HFFc6 (cell line): ENCODE data around the gene THSD4. TPM values are rescaled to one million over a fixed set of nuclear protein-coding genes. Genes with fewer than 3 reads are reported as not detected.
A peak's percentile ranks its signal among the peaks of the same experiment; 100 is the strongest.

Experiments
- DNase-seq: peaks from one replicate; pipeline ENCODE4 v3.0.0-alpha.2; 2018
- H3K27ac Mint-ChIP-seq: 2 replicates; pipeline ENCODE4 v1.8.0; 2020; ENCODE audit warnings: mild to moderate bottlenecking, mixed read lengths
- H3K27me3 Mint-ChIP-seq: 2 replicates; pipeline ENCODE4 v1.8.0; 2021; ENCODE audit warnings: mild to moderate bottlenecking, moderate library complexity, mixed read lengths; ENCODE audit not compliant: insufficient read depth
- H3K36me3 Mint-ChIP-seq: 2 replicates; pipeline ENCODE4 v1.8.0; 2021; ENCODE audit warnings: low read depth, mixed read lengths
- H3K4me1 Mint-ChIP-seq: 2 replicates; pipeline ENCODE4 v1.8.0; 2020; ENCODE audit warnings: low read depth, mixed read lengths
- H3K4me3 Mint-ChIP-seq: 2 replicates; pipeline ENCODE4 v1.8.0; 2020; ENCODE audit warnings: mild to moderate bottlenecking, moderate library complexity, mixed read lengths
- H3K9me3 Mint-ChIP-seq: 2 replicates; pipeline ENCODE4 v1.8.0; 2020; ENCODE audit warnings: mild to moderate bottlenecking, mixed read lengths
- total RNA-seq, 6 experiments: library from RNA; stranded (reverse); fragmentation: NEBNext Ultra II Directional; extraction: Animal tissue kit (Norgen Biotek cat#: 25700); gene quantifications; 2 replicates in 1 of 6; 3 replicates in 5 of 6; pipeline ENCODE4 v1.2.3, GENCODE V29; 2021
- TF ChIP-seq, protein P1 (sequence below): fragments of 200-600 bp; sonication (generic); IDR thresholded peaks from 2 replicates; pipeline ENCODE4 v1.5.0; 2021; ENCODE audit warnings: antibody characterized with exemption, mild to moderate bottlenecking

THSD4 gene
- total RNA-seq, 6 experiments from 2014 or later: 32.7 to 39.1 (median 36.4) TPM

DNA sequence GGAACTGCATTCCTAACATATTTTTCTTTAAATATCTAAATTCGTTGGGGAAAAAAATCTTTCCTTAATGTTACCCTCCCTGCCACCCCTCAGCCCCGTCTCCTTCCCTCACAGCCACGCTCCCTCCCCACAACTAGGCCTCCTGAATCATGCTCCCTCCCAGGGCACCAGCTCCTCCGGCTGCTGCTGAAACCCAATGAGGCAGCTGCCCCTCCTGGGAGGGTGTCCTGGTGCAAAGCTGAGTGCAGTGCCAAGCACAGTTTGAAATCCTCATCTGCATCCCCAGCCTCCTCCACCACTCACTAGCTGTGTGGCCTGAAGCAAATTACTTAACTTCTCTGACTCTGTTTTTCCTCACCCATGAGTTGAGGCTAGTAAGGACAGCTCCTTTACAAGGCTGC lies 692.4 kb downstream of the THSD4 start:
- TF ChIP-seq, protein P1, sequence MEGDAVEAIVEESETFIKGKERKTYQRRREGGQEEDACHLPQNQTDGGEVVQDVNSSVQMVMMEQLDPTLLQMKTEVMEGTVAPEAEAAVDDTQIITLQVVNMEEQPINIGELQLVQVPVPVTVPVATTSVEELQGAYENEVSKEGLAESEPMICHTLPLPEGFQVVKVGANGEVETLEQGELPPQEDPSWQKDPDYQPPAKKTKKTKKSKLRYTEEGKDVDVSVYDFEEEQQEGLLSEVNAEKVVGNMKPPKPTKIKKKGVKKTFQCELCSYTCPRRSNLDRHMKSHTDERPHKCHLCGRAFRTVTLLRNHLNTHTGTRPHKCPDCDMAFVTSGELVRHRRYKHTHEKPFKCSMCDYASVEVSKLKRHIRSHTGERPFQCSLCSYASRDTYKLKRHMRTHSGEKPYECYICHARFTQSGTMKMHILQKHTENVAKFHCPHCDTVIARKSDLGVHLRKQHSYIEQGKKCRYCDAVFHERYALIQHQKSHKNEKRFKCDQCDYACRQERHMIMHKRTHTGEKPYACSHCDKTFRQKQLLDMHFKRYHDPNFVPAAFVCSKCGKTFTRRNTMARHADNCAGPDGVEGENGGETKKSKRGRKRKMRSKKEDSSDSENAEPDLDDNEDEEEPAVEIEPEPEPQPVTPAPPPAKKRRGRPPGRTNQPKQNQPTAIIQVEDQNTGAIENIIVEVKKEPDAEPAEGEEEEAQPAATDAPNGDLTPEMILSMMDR: no peak
- peaks cover 5% of the 10 kb centered on the region for H3K27me3 Mint-ChIP-seq
- peak overlapping the region; percentile 62 for H3K4me3 Mint-ChIP-seq
- DNase-seq: peak; percentile 35
- H3K9me3 Mint-ChIP-seq: no peaks in the 10 kb centered on the region
- H3K27ac Mint-ChIP-seq: peak overlapping the region; percentile 25
- no peaks in the 10 kb centered on the region for H3K36me3 Mint-ChIP-seq
- H3K4me1 Mint-ChIP-seq: peaks cover 40% of the 10 kb centered on the region

DNA sequence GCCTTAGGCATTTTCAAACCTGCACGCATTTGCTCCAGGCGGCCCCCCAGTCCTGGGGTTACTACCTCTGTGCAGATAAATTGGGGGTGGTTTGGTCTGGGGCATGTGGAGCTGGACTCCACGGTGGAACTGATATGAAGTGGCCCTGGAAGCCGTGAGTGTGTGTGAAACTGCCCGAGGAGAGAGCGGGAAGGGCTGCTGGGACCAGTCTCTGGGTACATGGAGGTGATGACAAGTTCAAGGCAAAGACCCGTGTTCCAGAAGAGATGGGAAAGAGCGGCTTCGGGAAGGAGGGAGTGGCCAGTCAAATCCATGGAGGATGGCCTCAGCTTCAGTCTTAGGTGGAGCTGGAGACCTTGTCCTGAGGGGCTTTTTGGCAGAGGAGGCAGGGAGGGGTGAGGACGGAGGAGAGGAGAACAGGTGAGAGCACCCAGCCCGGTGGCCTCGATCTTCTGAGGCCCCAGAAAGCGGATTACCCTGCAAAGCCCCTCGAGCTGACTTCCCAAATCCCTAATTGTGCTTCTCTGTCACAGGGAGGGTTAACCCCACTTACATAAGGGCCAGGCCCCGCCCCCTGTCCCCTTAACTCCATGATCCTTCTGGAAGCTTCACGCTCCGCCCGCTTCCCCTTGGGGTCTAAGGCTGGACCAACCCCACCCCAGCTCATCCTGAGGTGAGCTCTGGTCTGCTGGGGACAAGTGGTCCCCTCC lies 693.2 kb downstream of the THSD4 start:
- Mint-ChIP-seq H3K4me3 (no peak overlapping the region), H3K27ac (no peak overlapping the region)
- DNase-seq: no peak

DNA sequence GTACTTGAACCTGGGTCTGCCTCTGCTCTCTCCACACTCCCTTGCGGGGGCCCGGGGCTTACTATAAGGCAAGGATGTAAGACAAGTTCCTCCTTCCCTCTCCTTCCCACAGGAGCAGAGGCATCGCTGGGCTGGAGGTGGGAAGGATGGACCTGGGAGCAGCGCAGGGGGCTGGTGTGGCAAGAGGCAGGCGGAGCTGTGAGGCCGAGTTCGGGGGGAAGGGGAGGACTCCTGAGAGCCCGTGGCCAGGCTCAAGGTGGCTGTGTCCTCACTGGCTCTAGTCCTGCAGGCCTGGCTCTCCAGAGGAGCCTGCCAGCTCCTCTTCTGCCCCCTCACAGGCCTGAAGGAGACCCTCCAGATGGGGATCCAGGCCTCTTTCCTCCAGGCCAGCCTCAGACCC lies 694.1 kb downstream of the THSD4 start:
- DNase-seq: no peak
- H3K27ac Mint-ChIP-seq: no peak overlapping the region
- no peak overlapping the region for H3K4me3 Mint-ChIP-seq
- H3K27me3 Mint-ChIP-seq: peaks cover 5% of the 10 kb centered on the region
- peaks cover 40% of the 10 kb centered on the region for H3K4me1 Mint-ChIP-seq
- no peaks in the 10 kb centered on the region for H3K36me3 Mint-ChIP-seq
- no peaks in the 10 kb centered on the region for H3K9me3 Mint-ChIP-seq
- TF ChIP-seq, protein P1: no peak

More for the DNA sequence above, 693.2 kb downstream of the THSD4 start:
- Mint-ChIP-seq H3K4me1 (peaks cover 40% of the 10 kb centered on the region), H3K9me3 (no peaks in the 10 kb centered on the region), H3K36me3 (no peaks in the 10 kb centered on the region), H3K27me3 (peaks cover 5% of the 10 kb centered on the region)
- TF ChIP-seq, protein P1: no peak

DNA sequence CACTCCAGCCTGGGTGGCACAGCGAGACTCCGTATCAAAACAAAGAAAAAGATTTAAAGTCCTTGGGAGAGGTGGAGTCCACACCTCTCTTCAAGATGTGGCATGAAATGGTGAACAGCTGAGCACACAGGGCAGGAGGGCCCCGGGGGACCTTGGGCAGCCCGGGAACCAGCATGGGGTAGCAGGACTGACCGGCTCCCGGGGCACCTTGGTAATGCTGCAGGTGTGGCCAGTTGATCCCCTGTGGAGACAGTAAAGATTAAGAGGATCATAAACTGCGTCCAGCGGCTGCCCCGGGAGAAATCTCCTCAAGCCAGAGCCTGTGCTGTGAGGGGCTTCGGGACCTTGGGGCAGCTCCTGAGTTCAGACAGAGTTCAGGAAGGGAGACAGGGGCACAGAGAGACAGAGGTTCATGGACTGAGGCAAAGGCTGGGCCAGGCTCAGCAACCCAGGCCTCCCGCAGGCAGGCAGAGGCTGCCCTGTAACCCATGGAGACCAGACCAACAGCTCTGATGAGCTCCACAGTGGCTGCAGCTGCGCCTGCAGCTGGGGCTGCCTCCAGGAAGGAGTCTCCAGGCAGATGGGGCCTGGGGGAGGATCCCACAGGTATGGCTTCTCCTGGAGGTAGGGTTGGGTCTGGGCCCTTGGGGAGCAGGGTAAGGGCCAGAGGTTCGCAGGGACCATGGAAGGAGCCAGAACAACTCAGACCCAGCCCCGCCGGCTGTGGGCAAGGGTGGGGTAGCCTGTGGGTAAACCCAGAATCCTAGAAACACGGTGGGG lies 695.2 kb downstream of the THSD4 start, which contains the start of gene NR2E3:
Gene NR2E3 (plus strand): TSS at position 299 of the 780 bp plus-strand sequence. CDS start 190 bp downstream, at position 489.
- Mint-ChIP-seq H3K4me1 (peaks cover 31% of the 10 kb centered on the region), H3K27me3 (peaks cover 3% of the 10 kb centered on the region), H3K9me3 (no peaks in the 10 kb centered on the region), H3K36me3 (no peaks in the 10 kb centered on the region), H3K4me3 (no peak within 1 kb of the TSS), H3K27ac (no peak within 1 kb of the TSS)
- no peak for DNase-seq
- TF ChIP-seq, protein P1: no peak

DNA sequence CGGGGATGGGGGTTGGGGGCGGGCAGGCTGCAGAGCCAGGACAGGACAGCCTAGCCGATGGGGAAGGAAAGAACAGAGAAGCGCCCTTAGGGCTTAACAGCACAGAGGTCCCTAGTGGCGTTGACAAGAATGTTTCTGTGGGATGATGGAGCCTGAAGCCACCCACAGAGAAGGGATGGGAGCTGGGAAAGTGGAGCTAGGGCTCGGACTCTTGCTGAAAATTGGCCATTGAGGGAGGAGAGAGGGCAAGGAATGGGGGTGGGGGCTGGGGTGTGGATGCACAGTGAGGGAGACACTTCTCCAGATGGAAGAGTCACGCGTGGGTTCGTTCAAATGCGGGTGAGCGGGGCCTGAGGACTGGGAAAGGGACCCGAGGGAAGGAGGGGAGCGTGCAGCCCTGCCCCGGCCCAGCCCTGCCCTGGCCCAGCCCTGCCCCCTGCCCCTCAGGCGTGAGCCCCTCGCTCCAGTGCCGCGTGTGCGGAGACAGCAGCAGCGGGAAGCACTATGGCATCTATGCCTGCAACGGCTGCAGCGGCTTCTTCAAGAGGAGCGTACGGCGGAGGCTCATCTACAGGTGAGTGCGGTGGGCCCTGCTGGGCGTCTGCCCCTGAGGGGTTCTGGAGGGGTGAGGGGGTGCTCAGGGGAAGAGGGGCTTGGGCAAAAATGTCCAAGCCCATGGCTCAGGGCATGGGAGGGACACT lies 695.9 kb downstream of the THSD4 start:
- H3K27me3 Mint-ChIP-seq: peaks cover 3% of the 10 kb centered on the region
- no peak overlapping the region for H3K27ac Mint-ChIP-seq
- TF ChIP-seq, protein P1: no peak
- H3K9me3 Mint-ChIP-seq: no peaks in the 10 kb centered on the region
- DNase-seq: no peak
- no peaks in the 10 kb centered on the region for H3K36me3 Mint-ChIP-seq
- peaks cover 23% of the 10 kb centered on the region for H3K4me1 Mint-ChIP-seq
- H3K4me3 Mint-ChIP-seq: no peak overlapping the region
